Activated T-cell treated with anti-CD3 and anti-CD28 coated beads, Interleukin-2, amount 50 U/mL, for 24 hours (primary cell): ENCODE results near the gene FAM13A.

Source experiments
- DNase-seq: peaks from one replicate; pipeline ENCODE4 v3.0.0-alpha.2; 2020
- H3K27ac Mint-ChIP-seq: 2 replicates; pipeline ENCODE4 v1.8.0; 2020; ENCODE audit warnings: mild to moderate bottlenecking, mixed read lengths
- H3K27me3 Mint-ChIP-seq: 2 replicates; pipeline ENCODE4 v1.8.0; 2020; ENCODE audit warnings: mixed read lengths
- H3K36me3 Mint-ChIP-seq: 2 replicates; pipeline ENCODE4 v1.8.0; 2020; ENCODE audit warnings: low read depth, mixed read lengths
- H3K4me1 Mint-ChIP-seq: 2 replicates; pipeline ENCODE4 v1.8.0; 2020; ENCODE audit warnings: low read depth, mixed read lengths
- H3K4me3 Mint-ChIP-seq: 2 replicates; pipeline ENCODE4 v1.8.0; 2020; ENCODE audit warnings: mild to moderate bottlenecking, moderate library complexity, mixed read lengths
- H3K9me3 Mint-ChIP-seq: 2 replicates; pipeline ENCODE4 v1.8.0; 2020; ENCODE audit warnings: mixed read lengths

The FAM13A gene

DNA sequence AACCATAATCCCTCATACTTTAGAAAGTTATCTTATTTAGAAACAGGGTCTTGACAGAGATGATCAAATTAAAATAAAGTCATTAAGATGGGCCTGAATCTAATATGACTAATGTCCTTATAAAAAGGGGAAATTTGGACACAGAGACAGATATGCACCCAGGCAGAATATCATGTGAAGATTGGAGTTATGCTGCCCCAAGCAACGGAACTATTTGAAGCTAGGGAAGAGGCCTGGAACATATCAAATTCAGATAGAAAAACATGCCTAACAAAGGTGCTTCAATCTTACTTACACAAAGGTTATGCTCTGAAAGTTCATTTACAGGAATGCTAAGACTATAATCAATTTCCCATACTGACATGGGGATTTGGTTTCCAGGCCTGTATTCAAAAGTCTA is 246.7 kb downstream of the FAM13A start:
- Mint-ChIP-seq H3K9me3 (no peaks in the 10 kb centered on the region), H3K36me3 (no peaks in the 10 kb centered on the region), H3K27me3 (no peaks in the 10 kb centered on the region)

DNA sequence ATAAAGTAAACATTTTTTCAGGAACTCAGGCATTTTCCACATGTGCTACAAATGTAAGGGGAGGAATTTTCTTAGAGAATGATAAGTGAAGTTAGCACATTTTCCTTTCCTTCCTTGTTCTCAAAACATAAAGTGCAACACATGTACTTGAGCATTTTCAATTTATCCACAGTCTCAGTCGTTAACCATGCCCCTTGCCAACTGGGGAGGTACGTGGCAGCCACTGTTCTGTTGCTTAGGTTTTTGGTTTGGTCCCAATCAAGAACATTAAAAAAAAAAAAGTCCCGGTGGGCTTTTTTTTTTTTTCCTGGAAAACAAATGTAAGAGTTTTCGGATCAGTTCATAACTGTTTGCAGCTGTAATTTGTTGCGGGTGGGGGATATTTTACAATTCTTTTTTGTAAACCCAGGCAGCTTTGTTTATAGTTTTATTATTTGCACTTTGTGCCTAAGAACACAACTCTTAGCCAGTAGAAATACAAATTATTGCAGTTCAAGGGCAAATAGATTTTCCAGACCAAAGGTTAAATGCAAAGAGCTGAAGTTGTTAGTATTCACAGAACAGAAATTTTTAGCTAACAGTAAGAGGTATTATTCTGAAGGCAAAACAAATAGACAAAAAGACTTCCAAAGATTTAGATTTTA is 247.3 kb downstream of the FAM13A start:
- H3K36me3 Mint-ChIP-seq: no peaks in the 10 kb centered on the region
- no peaks in the 10 kb centered on the region for H3K27me3 Mint-ChIP-seq
- no peak for DNase-seq
- peaks cover 2% of the 10 kb centered on the region for H3K4me1 Mint-ChIP-seq
- no peak overlapping the region for H3K4me3 Mint-ChIP-seq
- no peaks in the 10 kb centered on the region for H3K9me3 Mint-ChIP-seq
- no peak overlapping the region for H3K27ac Mint-ChIP-seq

More for the DNA sequence above, 246.7 kb downstream of the FAM13A start:
- no peak overlapping the region for H3K27ac Mint-ChIP-seq
- H3K4me1 Mint-ChIP-seq: peaks cover 1% of the 10 kb centered on the region
- no peak overlapping the region for H3K4me3 Mint-ChIP-seq
- DNase-seq: no peak

DNA sequence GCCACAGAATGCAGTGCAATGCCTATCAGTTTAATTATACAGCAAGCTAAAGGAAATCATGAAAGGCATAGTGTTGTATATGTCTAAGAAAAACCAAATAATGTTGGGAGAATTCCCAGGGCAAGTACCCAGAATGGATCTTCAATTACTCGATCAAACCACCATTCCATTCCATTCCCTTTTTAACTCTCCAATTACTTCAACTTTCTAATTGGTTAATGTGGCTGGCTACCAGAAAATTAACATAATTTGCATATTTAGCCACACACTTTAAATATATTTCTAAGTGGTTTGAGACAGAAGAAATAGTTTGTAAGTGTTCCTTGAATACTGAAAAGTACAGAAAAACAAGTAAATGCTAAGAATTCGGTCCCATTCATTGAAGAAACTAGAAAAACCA is 247.9 kb downstream of the FAM13A start:
- no peaks in the 10 kb centered on the region for H3K27me3 Mint-ChIP-seq
- no peak overlapping the region for H3K4me3 Mint-ChIP-seq
- DNase-seq: no peak
- no peaks in the 10 kb centered on the region for H3K36me3 Mint-ChIP-seq
- H3K4me1 Mint-ChIP-seq: peaks cover 8% of the 10 kb centered on the region
- H3K27ac Mint-ChIP-seq: no peak overlapping the region
- H3K9me3 Mint-ChIP-seq: no peaks in the 10 kb centered on the region

DNA sequence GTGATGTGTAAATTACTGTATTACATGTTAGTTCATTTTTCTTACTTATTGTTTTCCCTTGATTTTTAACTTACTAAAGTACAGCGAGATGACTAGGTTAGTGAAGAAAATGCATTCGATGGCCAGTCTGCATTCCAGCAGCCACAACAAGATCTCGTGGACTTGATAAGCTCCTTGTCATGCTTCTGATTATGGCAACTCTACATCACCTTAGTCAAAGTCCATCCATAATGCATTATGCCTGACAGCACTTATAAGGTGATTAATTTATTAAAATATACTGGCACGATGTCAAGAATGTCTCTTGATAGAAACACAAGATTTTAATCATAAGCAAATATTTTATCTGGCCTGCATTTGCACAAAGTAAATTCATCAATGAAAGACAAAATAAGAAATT is 249.5 kb downstream of the FAM13A start:
- no peak for DNase-seq
- Mint-ChIP-seq H3K36me3 (no peaks in the 10 kb centered on the region), H3K4me1 (peaks cover 17% of the 10 kb centered on the region)

DNA sequence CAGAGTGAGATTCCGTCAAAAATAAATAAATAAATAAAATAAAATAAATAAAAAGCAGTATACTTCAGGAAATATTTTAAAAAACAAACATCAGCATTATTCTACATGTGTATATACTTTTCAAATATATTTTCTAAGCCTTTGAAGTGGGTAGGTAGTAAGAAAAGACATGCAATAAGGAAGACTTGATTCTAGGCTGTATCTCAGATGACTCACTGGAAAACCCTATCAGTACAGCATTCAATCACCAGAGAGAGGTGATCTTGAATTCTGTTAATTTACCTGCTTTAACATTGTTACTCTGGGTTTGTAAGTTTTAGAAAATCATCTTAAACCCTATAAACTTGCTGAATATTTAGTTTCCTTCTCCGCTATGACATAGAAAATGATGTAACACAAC is 252.8 kb downstream of the FAM13A start:
- H3K9me3 Mint-ChIP-seq: no peaks in the 10 kb centered on the region
- H3K27ac Mint-ChIP-seq: no peak overlapping the region
- H3K4me1 Mint-ChIP-seq: peaks cover 17% of the 10 kb centered on the region
- DNase-seq: no peak
- no peaks in the 10 kb centered on the region for H3K36me3 Mint-ChIP-seq
- H3K4me3 Mint-ChIP-seq: no peak overlapping the region
- no peaks in the 10 kb centered on the region for H3K27me3 Mint-ChIP-seq

More for the DNA sequence above, 249.5 kb downstream of the FAM13A start:
- Mint-ChIP-seq H3K27ac (no peak overlapping the region), H3K27me3 (no peaks in the 10 kb centered on the region), H3K4me3 (no peak overlapping the region), H3K9me3 (no peaks in the 10 kb centered on the region)

DNA sequence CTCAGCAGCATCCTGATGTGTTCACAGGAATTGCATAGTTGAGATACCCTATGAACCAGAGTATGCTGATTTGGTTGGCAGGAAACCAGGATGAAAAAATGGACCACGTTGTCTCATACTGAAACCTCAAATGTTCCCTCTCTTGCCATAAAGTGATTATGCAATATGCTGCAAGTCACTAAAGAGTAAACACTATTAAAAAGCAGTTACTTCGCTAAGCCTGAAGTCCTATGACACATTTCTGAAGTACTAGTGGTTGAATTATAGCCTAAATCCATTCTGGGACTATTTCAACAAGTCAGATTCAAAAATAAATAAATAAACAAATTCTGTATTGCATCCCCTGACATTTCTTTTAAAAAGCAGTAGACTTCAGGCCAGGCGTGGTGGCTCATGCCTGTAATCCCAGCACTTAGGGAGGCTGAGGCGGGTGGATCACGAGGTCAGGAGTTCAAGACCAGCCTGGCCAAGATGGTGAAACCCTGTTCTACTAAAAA is 253.3 kb downstream of the FAM13A start:
- Mint-ChIP-seq H3K36me3 (no peaks in the 10 kb centered on the region), H3K4me1 (peaks cover 17% of the 10 kb centered on the region), H3K27ac (no peak overlapping the region), H3K27me3 (no peaks in the 10 kb centered on the region), H3K4me3 (no peak overlapping the region), H3K9me3 (no peaks in the 10 kb centered on the region)
- DNase-seq: no peak

DNA sequence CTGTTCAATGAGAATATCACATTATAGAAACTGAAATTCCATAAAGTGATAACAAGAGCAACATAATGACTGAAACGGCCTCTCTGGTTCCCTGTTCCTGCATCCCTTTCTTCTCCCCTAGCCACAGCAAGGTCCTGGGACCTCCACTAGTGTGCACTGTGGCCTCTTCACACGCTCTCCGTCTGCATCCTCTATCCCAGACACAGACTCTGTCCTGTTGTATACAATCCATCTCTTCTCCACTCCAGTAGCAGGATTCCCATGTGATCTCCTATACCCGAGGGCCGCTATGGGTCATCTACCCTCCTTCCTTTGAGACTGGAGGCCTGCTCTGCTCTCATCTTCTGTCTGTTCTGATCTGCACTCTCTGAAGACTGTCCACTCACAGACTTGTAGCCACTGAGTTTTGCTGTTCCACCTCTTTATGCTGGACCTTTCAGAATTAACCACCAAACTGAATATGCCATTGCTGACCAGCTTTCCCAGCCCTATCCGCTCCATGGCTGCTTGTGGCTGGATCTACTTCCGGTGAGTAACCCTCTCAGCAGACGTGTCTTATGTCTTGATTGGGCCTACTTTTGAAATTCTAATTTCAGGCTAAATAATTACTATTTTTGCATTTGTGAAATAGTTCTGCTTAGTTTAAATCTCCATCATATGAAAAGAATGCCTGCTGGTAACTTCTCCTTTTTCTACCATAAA is 254.2 kb downstream of the FAM13A start:
- peaks cover 6% of the 10 kb centered on the region for H3K27me3 Mint-ChIP-seq
- no peak overlapping the region for H3K4me3 Mint-ChIP-seq
- no peaks in the 10 kb centered on the region for H3K36me3 Mint-ChIP-seq
- peaks cover 16% of the 10 kb centered on the region for H3K4me1 Mint-ChIP-seq
- no peak overlapping the region for H3K27ac Mint-ChIP-seq
- DNase-seq: no peak
- no peaks in the 10 kb centered on the region for H3K9me3 Mint-ChIP-seq

DNA sequence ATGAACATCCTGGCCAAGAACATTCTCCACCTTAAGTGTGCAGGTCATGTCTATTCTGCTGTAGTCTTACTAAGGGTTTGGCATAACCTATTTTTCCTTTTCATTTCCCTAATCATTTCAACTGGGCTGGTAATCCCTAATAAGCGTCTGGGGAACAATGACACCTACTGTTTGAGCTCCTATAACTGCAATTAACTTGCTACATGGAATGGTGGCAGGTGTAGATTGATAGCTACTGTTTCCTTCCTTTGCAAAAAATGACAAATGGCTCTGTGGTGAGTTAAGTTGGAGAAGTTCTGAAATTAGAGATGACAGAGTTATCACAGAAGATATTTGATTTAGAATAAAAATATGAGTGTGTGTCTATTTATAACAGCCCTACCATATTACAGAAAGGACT is 254.8 kb downstream of the FAM13A start:
- no peak for DNase-seq
- H3K27me3 Mint-ChIP-seq: peaks cover 12% of the 10 kb centered on the region

DNA sequence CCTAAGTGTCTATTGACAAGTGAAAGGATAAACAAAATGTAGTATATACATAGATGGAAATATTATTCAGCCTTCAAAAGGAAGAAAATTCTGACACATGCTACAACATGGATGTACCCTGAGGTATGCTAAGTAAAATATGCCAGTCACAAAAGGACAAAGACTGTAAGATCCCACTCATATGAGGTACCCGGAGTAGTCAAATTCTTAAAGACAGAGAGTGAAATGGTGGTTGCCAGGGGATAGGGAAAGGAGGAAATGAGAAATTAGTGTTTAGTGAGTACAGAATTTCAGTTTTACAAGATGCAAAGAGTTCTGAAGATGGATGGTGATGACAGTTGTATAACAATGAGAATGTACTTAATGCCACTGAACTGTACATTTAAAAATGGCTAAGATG is 257.1 kb downstream of the FAM13A start:
- peaks cover 14% of the 10 kb centered on the region for H3K27me3 Mint-ChIP-seq
- no peaks in the 10 kb centered on the region for H3K9me3 Mint-ChIP-seq
- no peak for DNase-seq
- no peak overlapping the region for H3K4me3 Mint-ChIP-seq
- no peaks in the 10 kb centered on the region for H3K36me3 Mint-ChIP-seq
- H3K27ac Mint-ChIP-seq: no peak overlapping the region
- H3K4me1 Mint-ChIP-seq: peaks cover 16% of the 10 kb centered on the region

More for the DNA sequence above, 254.8 kb downstream of the FAM13A start:
- Mint-ChIP-seq H3K36me3 (no peaks in the 10 kb centered on the region), H3K4me1 (peaks cover 16% of the 10 kb centered on the region), H3K9me3 (no peaks in the 10 kb centered on the region), H3K4me3 (no peak overlapping the region), H3K27ac (no peak overlapping the region)

DNA sequence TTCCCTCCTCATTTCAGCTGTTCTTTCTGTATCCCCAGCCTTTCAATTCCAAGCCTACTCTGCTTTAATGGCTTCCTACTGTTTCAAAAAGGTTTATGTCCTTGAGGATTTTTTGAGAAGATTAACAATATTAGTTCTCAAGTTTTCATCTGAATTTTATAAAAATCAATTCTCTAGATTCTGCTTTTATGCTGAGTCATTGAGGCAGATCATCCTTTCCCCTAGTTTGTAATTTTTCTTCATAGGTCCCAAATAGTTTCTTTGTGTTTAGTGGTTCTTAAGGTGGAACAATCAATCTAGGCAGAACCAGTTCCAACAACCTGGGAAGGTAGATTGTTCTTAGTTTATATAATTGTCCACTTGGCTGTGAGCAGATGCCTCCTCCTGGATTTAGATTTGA is 259.3 kb downstream of the FAM13A start:
- Mint-ChIP-seq H3K27me3 (peaks cover 14% of the 10 kb centered on the region), H3K9me3 (no peaks in the 10 kb centered on the region), H3K27ac (no peak overlapping the region), H3K36me3 (no peaks in the 10 kb centered on the region), H3K4me3 (no peak overlapping the region), H3K4me1 (peaks cover 10% of the 10 kb centered on the region)
- DNase-seq: no peak

DNA sequence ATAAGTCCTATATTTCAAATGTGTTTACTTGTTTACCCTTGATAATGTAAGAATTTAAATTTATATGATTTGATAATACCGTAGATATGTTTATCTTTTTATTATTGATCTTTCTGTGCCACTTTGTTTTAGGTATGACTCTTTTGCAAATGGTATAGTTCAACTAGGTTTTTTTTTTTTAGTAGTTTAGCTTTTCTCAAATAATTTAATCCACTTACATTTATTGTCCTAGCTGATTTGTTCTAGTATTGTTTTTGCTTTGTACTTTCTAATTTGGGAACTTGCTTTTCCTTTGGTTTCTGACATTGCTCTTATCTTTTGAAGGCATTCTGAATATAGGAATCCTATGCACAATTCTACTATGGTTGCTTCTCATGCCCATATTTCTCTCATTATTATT is 260.4 kb downstream of the FAM13A start:
- peaks cover 14% of the 10 kb centered on the region for H3K27me3 Mint-ChIP-seq
- DNase-seq: no peak
- no peak overlapping the region for H3K27ac Mint-ChIP-seq
- H3K9me3 Mint-ChIP-seq: no peaks in the 10 kb centered on the region
- H3K4me1 Mint-ChIP-seq: peaks cover 18% of the 10 kb centered on the region
- H3K4me3 Mint-ChIP-seq: no peak overlapping the region
- no peaks in the 10 kb centered on the region for H3K36me3 Mint-ChIP-seq

DNA sequence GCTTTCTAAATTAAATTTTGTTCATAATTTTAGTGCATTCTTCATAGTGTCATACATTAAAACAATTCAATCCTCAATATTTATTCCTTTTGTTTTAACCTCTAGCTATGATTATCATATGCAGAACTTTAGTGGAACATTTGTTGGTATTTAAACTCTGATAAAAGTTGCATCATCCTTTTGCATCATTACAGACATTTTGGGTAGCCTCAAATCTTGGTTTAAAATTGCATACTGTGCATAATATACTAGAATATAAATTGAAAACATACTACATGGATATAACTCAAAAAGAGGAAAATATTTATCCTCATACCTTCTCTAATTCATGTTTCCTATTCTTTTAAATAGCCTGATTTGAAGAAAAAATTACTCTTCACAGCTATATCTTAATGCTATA is 262.0 kb downstream of the FAM13A start:
- Mint-ChIP-seq H3K36me3 (no peaks in the 10 kb centered on the region), H3K4me3 (no peak overlapping the region), H3K27ac (no peak overlapping the region), H3K27me3 (peaks cover 14% of the 10 kb centered on the region), H3K4me1 (peaks cover 19% of the 10 kb centered on the region), H3K9me3 (no peaks in the 10 kb centered on the region)
- no peak for DNase-seq

DNA sequence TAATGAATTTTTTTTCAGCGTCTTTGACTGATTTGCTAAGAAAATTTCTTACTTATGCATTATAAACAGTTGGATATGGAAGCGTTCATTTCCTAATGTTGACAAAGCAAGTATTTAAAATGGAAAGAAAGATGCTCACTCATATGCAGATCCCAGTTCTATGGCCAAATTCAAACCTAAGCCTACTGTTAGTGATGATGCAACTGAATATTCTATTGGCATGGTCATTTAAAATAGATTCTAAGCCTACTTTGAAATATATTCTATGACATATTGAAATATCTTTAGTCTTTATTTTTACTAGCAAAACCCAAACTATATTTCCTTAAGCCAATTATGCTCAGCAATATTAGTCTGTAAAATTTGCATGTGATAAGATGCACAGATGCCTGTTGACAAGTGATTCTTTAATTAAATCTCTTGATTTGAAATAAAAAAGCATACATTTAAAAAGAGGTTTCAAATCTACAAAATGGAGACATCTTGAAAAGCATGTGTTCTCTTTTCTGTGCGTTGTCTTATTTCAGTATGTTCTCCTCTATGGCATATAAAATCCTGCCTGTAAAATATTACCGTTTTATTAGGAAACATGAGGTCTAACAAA is 262.8 kb downstream of the FAM13A start:
- H3K4me1 Mint-ChIP-seq: peaks cover 19% of the 10 kb centered on the region
- peaks cover 14% of the 10 kb centered on the region for H3K27me3 Mint-ChIP-seq
- no peak for DNase-seq
- no peak overlapping the region for H3K4me3 Mint-ChIP-seq
- no peak overlapping the region for H3K27ac Mint-ChIP-seq
- H3K9me3 Mint-ChIP-seq: no peaks in the 10 kb centered on the region
- no peaks in the 10 kb centered on the region for H3K36me3 Mint-ChIP-seq

DNA sequence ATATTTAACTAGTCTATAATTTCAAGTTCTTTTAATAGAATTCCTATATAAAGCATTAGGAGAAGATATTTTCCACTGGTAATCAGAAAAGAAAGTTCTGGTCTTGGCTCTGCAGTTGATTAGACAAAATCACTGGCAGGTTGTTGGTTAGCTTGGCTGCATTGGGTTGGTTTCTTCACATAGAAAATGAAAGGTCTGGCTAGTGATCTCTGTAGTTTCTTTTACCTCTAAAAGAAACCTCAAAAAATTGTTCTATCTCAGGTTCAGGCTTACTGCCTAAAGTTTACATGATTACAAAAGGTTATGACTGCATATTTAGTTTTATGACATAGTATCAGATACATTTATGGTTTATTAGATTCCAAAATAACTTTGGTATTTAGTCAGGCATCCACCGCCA is 263.5 kb downstream of the FAM13A start:
- DNase-seq: no peak
- peaks cover 14% of the 10 kb centered on the region for H3K27me3 Mint-ChIP-seq
- H3K9me3 Mint-ChIP-seq: no peaks in the 10 kb centered on the region
- H3K4me3 Mint-ChIP-seq: no peak overlapping the region
- H3K27ac Mint-ChIP-seq: no peak overlapping the region
- peaks cover 19% of the 10 kb centered on the region for H3K4me1 Mint-ChIP-seq
- no peaks in the 10 kb centered on the region for H3K36me3 Mint-ChIP-seq

DNA sequence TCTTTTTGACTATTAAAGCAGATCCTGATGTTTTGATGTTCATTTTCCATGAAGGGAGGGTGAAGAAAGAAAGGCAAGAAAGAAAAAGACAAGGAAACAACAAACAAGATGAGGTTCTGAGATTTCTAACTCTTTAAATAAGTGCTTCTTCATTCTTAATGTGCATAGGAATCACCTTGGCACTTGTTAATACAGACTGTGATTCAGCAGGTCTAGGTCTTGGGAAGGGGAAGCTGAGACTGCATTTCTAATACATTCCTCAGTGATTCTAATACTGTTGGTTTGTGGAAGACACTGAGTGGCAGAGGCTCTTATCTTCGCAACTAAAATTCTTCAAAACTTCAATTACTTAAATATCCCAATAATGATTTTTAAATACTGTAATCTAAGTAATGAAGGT is 264.2 kb downstream of the FAM13A start:
- H3K36me3 Mint-ChIP-seq: no peaks in the 10 kb centered on the region
- peaks cover 19% of the 10 kb centered on the region for H3K4me1 Mint-ChIP-seq
- peak overlapping the region; percentile 19 for H3K27ac Mint-ChIP-seq
- peaks cover 9% of the 10 kb centered on the region for H3K27me3 Mint-ChIP-seq
- H3K4me3 Mint-ChIP-seq: no peak overlapping the region
- H3K9me3 Mint-ChIP-seq: no peaks in the 10 kb centered on the region
- DNase-seq: no peak
